HepG2 (cell line): ENCODE measurements around the gene EPS8L3. TPM values are rescaled to one million over a fixed set of nuclear protein-coding genes. Genes with fewer than 3 reads are reported as not detected.
A peak's percentile ranks its signal among the peaks of the same experiment; 100 is the strongest.

Source experiments
- CBX1 ChIP-seq: IDR thresholded peaks from one replicate; pipeline ENCODE4 v1.6.1; 2016; ENCODE audit warnings: antibody characterized with exemption, low read depth
- HCFC1 ChIP-seq: fragments of 150-350 bp; IDR thresholded peaks from 2 replicates; pipeline ENCODE4 v1.6.1; 2014; ENCODE audit warnings: low read depth, low read length
- MAZ ChIP-seq, 2 experiments: sonication (generic) in 1 of 2; formaldehyde crosslinking in 1 of 2; IDR thresholded peaks; 2 replicates each; pipeline versions ENCODE4 v1.5.0 to v1.6.1; 2012 to 2020; ENCODE audit warnings: low read depth in 2 of 2, mild to moderate bottlenecking in 2 of 2, borderline replicate concordance in 1 of 2, improper control_type of control experiment in 1 of 2, low read length in 1 of 2, missing genetic modification reagents in 1 of 2, moderate library complexity in 1 of 2
- MEIS2 ChIP-seq: sonication (generic); formaldehyde crosslinking; IDR thresholded peaks from 2 replicates; pipeline ENCODE4 v1.9.0; 2021; ENCODE audit warnings: mild to moderate bottlenecking, missing genetic modification reagents
- RAD21 ChIP-seq: fragments of 450-650 bp; formaldehyde crosslinking; IDR thresholded peaks from 2 replicates; pipeline ENCODE4 v1.5.0; 2020; ENCODE audit warnings: mild to moderate bottlenecking
- STAG1 ChIP-seq: sonication (generic); formaldehyde crosslinking; IDR thresholded peaks from 2 replicates; pipeline ENCODE4 v1.4.0; 2020; ENCODE audit warnings: missing genetic modification reagents
- XRCC5 ChIP-seq: fragments of 200-400 bp; formaldehyde crosslinking; optimal IDR thresholded peaks from 2 replicates; pipeline ENCODE3; 2017; ENCODE audit warnings: mild to moderate bottlenecking, low read length
- ZSCAN21 ChIP-seq: sonication (generic); formaldehyde crosslinking; IDR thresholded peaks from 2 replicates; pipeline ENCODE4 v1.8.0; 2022; ENCODE audit warnings: mild to moderate bottlenecking, missing genetic modification reagents, moderate library complexity, borderline replicate concordance
- ZSCAN25 ChIP-seq: sonication (generic); formaldehyde crosslinking; IDR thresholded peaks from 2 replicates; pipeline ENCODE4 v1.8.0; 2022; ENCODE audit warnings: mild to moderate bottlenecking, missing genetic modification reagents
- polyA plus RNA-seq, 8 experiments: library from polyadenylated mRNA; depleted of rRNA in 3 of 8; stranded (reverse) in 7 of 8; unstranded in 1 of 8; fragments of >200 nt; fragmentation: Illumina TruSeq in 4 of 8; extraction: Trizol in 4 of 8; gene quantifications; 2 replicates each; pipeline versions ENCODE4 v1.2.1 to v1.2.3, GENCODE V29; 2011 to 2016; ENCODE audit warnings: low read depth in 4 of 8, missing spikeins in 1 of 8, mixed read lengths in 1 of 8; ENCODE audit not compliant: insufficient read depth in 1 of 8
- total RNA-seq, 5 experiments: library from RNA; depleted of rRNA; stranded (reverse); fragments of >200 nt; fragmentation: Illumina TruSeq; extraction: Trizol; gene quantifications; 2 replicates each; pipeline ENCODE4 v1.2.3, GENCODE V29; 2016; ENCODE audit warnings: low read depth in 1 of 5
- TF ChIP-seq, protein P1 (sequence below): sonication (generic); formaldehyde crosslinking; IDR thresholded peaks from 2 replicates; pipeline ENCODE4 v1.5.0; 2020; ENCODE audit warnings: mild to moderate bottlenecking, missing genetic modification reagents, moderate library complexity
- TF ChIP-seq, protein P2 (sequence below), 2 experiments: sonication (generic) in 1 of 2; formaldehyde crosslinking in 1 of 2; IDR thresholded peaks; 2 replicates each; pipeline versions ENCODE4 v1.4.0 to v1.6.1; 2018 to 2020; ENCODE audit warnings: missing genetic modification reagents in 2 of 2, borderline replicate concordance in 1 of 2, low read depth in 1 of 2, mild to moderate bottlenecking in 1 of 2, missing biosample characterization in 1 of 2
- TF ChIP-seq, protein P3 (sequence below): sonication (generic); formaldehyde crosslinking; IDR thresholded peaks from 2 replicates; pipeline ENCODE4 v1.4.0; 2020; ENCODE audit warnings: low read depth, missing genetic modification reagents

The EPS8L3 gene
- total and polyA plus RNA-seq, 2 of the 13 experiments (the other 11 are each of a cell fraction or from before 2014, with no cell fraction given) = 18.2 to 106 TPM

DNA sequence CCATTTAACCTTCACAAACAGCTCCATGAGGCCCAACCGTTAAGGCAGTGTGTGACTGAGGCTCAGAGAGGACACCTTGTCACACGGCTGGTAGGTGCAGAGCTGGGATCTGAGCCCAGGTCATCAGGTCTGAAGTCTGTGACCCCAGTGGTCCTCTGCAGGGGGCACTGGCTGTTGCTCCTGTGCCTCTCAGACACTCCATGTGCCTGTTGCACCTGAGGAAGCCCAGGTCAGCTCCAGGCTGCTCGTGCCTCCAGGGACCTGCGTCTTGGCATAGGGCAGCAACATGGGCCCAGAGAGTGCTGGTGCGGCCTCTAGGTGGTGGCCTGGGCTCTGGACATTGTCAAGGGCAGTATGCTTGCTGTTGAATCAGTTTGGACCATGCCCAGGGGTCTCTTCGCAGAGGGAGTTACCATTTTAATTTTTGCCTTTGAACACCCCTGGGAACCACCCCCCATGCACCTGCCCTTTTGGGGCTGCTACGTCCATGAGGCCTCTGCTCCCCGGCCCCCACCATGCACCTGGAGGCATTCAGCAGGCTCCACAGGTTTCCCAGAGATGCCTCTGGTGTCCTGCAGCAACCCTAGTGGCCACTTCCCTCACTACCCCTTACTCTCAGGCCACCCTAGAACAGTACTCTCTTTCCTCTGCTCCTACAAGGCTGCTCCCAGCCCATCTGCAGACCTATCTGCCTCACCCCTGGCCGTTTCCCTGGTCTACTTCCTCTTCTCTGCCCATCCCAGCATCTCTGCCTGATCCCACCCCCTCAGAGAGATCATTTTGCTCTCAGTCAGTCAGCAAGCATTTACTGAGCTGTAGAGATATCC is 25.2 kb upstream of the EPS8L3 start (continued):
- TF ChIP-seq STAG1 (CRISPR knock-in tag) (peak; percentile 25; the same call in 1 of the 2 replicates), ZSCAN25 (CRISPR knock-in tag) (no peak), CBX1 (no peak), ZSCAN21 (CRISPR knock-in tag) (0 out of 2 replicates have a peak, but pooled peaks have one; percentile 11), MEIS2 (no peak), XRCC5 (peak; percentile 56), MAZ (IDR thresholded peaks at IDR 0.05; ENCODE audit: borderline replicate concordance, low read depth, low read length) (no peak), MAZ (CRISPR knock-in tag; IDR thresholded peaks at IDR 0.05; ENCODE audit: low read depth) (no peak), RAD21 (CRISPR knock-in tag) (0 out of 2 replicates have a peak, but pooled peaks have one; percentile 18), HCFC1 (no peak)
- TF ChIP-seq, protein P1, sequence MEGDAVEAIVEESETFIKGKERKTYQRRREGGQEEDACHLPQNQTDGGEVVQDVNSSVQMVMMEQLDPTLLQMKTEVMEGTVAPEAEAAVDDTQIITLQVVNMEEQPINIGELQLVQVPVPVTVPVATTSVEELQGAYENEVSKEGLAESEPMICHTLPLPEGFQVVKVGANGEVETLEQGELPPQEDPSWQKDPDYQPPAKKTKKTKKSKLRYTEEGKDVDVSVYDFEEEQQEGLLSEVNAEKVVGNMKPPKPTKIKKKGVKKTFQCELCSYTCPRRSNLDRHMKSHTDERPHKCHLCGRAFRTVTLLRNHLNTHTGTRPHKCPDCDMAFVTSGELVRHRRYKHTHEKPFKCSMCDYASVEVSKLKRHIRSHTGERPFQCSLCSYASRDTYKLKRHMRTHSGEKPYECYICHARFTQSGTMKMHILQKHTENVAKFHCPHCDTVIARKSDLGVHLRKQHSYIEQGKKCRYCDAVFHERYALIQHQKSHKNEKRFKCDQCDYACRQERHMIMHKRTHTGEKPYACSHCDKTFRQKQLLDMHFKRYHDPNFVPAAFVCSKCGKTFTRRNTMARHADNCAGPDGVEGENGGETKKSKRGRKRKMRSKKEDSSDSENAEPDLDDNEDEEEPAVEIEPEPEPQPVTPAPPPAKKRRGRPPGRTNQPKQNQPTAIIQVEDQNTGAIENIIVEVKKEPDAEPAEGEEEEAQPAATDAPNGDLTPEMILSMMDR (CRISPR knock-in tag) = peak; percentile 63
- TF ChIP-seq, protein P2, sequence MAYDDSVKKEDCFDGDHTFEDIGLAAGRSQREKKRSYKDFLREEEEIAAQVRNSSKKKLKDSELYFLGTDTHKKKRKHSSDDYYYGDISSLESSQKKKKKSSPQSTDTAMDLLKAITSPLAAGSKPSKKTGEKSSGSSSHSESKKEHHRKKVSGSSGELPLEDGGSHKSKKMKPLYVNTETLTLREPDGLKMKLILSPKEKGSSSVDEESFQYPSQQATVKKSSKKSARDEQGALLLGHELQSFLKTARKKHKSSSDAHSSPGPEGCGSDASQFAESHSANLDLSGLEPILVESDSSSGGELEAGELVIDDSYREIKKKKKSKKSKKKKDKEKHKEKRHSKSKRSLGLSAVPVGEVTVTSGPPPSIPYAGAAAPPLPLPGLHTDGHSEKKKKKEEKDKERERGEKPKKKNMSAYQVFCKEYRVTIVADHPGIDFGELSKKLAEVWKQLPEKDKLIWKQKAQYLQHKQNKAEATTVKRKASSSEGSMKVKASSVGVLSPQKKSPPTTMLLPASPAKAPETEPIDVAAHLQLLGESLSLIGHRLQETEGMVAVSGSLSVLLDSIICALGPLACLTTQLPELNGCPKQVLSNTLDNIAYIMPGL (CRISPR knock-in tag; IDR thresholded peaks at IDR 0.05; ENCODE audit: borderline replicate concordance in 1 of 2, low read depth in 1 of 2) = peak in 1 of 2 experiments; percentile 36; a peak in 1 of 4 replicates
- TF ChIP-seq, protein P3, sequence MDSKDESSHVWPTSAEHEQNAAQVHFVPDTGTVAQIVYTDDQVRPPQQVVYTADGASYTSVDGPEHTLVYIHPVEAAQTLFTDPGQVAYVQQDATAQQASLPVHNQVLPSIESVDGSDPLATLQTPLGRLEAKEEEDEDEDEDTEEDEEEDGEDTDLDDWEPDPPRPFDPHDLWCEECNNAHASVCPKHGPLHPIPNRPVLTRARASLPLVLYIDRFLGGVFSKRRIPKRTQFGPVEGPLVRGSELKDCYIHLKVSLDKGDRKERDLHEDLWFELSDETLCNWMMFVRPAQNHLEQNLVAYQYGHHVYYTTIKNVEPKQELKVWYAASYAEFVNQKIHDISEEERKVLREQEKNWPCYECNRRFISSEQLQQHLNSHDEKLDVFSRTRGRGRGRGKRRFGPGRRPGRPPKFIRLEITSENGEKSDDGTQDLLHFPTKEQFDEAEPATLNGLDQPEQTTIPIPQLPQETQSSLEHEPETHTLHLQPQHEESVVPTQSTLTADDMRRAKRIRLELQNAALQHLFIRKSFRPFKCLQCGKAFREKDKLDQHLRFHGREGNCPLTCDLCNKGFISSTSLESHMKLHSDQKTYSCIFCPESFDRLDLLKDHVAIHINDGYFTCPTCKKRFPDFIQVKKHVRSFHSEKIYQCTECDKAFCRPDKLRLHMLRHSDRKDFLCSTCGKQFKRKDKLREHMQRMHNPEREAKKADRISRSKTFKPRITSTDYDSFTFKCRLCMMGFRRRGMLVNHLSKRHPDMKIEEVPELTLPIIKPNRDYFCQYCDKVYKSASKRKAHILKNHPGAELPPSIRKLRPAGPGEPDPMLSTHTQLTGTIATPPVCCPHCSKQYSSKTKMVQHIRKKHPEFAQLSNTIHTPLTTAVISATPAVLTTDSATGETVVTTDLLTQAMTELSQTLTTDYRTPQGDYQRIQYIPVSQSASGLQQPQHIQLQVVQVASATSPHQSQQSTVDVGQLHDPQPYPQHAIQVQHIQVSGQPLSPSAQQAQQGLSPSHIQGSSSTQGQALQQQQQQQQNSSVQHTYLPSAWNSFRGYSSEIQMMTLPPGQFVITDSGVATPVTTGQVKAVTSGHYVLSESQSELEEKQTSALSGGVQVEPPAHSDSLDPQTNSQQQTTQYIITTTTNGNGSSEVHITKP (CRISPR knock-in tag) = no peak
